B cell (primary cell): ENCODE data around the gene RUVBL1.

Experiments
- CTCF ChIP-seq: fragments of 200-600 bp; IDR thresholded peaks from one replicate; pipeline ENCODE4 v1.8.0; 2022; ENCODE audit warnings: antibody characterized with exemption, mild to moderate bottlenecking
- EZH2 ChIP-seq: IDR thresholded peaks from 2 replicates; pipeline ENCODE4 v1.6.1; 2012; ENCODE audit warnings: borderline replicate concordance, low read depth, mild to moderate bottlenecking, moderate library complexity, low read length; ENCODE audit not compliant: insufficient read depth, poor library complexity, severe bottlenecking

GRCh38 chr3:128066676-128067075 lies 56.9 kb downstream of the RUVBL1 start:
- no peak for TF ChIP-seq CTCF
- TF ChIP-seq EZH2 = no peak
